Gastroesophageal sphincter (tissue), 3 donors: Measurements from ENCODE around the gene LRRC4B.

ENCODE experiments used
- CTCF ChIP-seq, 4 experiments: fragments of 200-600 bp in 2 of 4; fragments of 450-650 bp in 2 of 4; sonication (generic) in 1 of 4; IDR thresholded peaks; one replicate each; pipeline ENCODE4 v1.5.1; 2017 to 2019; ENCODE audit warnings: antibody characterized with exemption in 4 of 4, mild to moderate bottlenecking in 2 of 4, moderate library complexity in 2 of 4
- POLR2A ChIP-seq, 2 donors: fragments of 450-650 bp; IDR thresholded peaks; one replicate each; pipeline ENCODE4 v1.6.1; 2017; ENCODE audit warnings: antibody characterized with exemption in 2 of 2, mild to moderate bottlenecking in 2 of 2, moderate library complexity in 1 of 2

GRCh38 chr19:50550594-50550966 lies 17.7 kb downstream of the LRRC4B start:
- TF ChIP-seq CTCF (IDR thresholded peaks at IDR 0.05) (no peak), POLR2A (IDR thresholded peaks at IDR 0.05) (no peak)
